Kidney (tissue), 14 donors: ENCODE results near the gene BRIP1. TPM values are rescaled to one million over a fixed set of nuclear protein-coding genes. Genes with fewer than 3 reads are reported as not detected.
"Not testable (repeated sequence)": the region's sequence is repeated elsewhere in the genome, so short reads cannot be mapped to it uniquely, and the experiment has no call there.

Source experiments
- DNase-seq, 5 donors: peaks; one replicate each; pipeline ENCODE4 v3.0.0-alpha.2; 2013 to 2020
- FAIRE-seq: peaks from 2 replicates; lab custom pipeline; 2012; peaks lifted over from hg19 to GRCh38; lab: Jason Lieb, UNC
- H3K27ac ChIP-seq, 2 donors: one replicate each; pipeline ENCODE4 v1.7.0; 2013; ENCODE audit warnings: low read depth in 2 of 2, low read length in 2 of 2, inconsistent platforms in 1 of 2
- H3K27me3 ChIP-seq: one replicate; pipeline ENCODE4 v1.7.1; 2013; ENCODE audit warnings: low read length, inconsistent platforms; ENCODE audit not compliant: control insufficient read depth, insufficient read depth
- H3K36me3 ChIP-seq, 3 donors: one replicate each; pipeline versions ENCODE4 v1.7.0 to v1.7.1; 2013; ENCODE audit warnings: low read length in 3 of 3, control low read depth in 1 of 3, inconsistent platforms in 1 of 3; ENCODE audit not compliant: insufficient read depth in 3 of 3, control insufficient read depth in 2 of 3
- H3K4me1 ChIP-seq, 3 donors: one replicate each; pipeline versions ENCODE4 v1.7.0 to v1.7.1; 2013; ENCODE audit warnings: low read length in 3 of 3, inconsistent platforms in 1 of 3, low read depth in 1 of 3; ENCODE audit not compliant: control insufficient read depth in 2 of 3, insufficient read depth in 2 of 3
- H3K4me3 ChIP-seq, 3 donors: one replicate each; pipeline versions ENCODE4 v1.7.0 to v1.8.1; 2013; ENCODE audit warnings: low read length in 3 of 3, control low read depth in 1 of 3, inconsistent platforms in 1 of 3
- H3K9ac ChIP-seq, 3 donors: one replicate each; pipeline versions ENCODE4 v1.7.0 to v1.7.1; 2013; ENCODE audit warnings: low read length in 3 of 3, control low read depth in 1 of 3, inconsistent platforms in 1 of 3
- H3K9me3 ChIP-seq, 3 donors: one replicate each; pipeline versions ENCODE4 v1.7.0 to v1.7.1; 2013; ENCODE audit warnings: low read length in 3 of 3, control low read depth in 1 of 3, inconsistent platforms in 1 of 3; ENCODE audit not compliant: control insufficient read depth in 2 of 3, insufficient read depth in 1 of 3
- intact Hi-C: fragments of 100-400 bp; cut with DNase I; formaldehyde crosslinking; loops from one replicate; pipeline ENCODE4 v1.11.1; 2022
- polyA plus RNA-seq: library from polyadenylated mRNA; stranded (reverse); fragments of 350-450 nt; fragmentation: Illumina TruSeq; extraction: RNeasy Lipid Tissue Mini Kit (QIAGEN cat#74804); gene quantifications from one replicate; pipeline ENCODE4 v1.2.3, GENCODE V29; 2014; ENCODE audit warnings: low read depth, low replicate concordance; ENCODE audit not compliant: insufficient read depth
- total RNA-seq: library from RNA; stranded (reverse); fragmentation: NEBNext Ultra II Directional; extraction: Animal tissue kit (Norgen Biotek cat#: 25700); gene quantifications from one replicate; pipeline ENCODE4 v1.2.1, GENCODE V29; 2021
- TF ChIP-seq, protein P1 (sequence below): IDR thresholded peaks from 3 replicates; pipeline ENCODE4 v1.5.1; 2012; ENCODE audit warnings: mild to moderate bottlenecking, moderate library complexity, borderline replicate concordance; ENCODE audit not compliant: insufficient read depth; ENCODE audit errors: extremely low read depth
- donor health status: control.
- donor health status: control.
- donor health status: control.
- donor health status: control.
- donor health status: control.
- donor health status: DM: yes; HTN: yes; CAD: no.
- donor health status: Normal renal cell carcinoma (clear cell type).

BRIP1 gene
- total and polyA plus RNA-seq, 2 donors from 2014 or later = 0.54 TPM; not detected in 1

DNA sequence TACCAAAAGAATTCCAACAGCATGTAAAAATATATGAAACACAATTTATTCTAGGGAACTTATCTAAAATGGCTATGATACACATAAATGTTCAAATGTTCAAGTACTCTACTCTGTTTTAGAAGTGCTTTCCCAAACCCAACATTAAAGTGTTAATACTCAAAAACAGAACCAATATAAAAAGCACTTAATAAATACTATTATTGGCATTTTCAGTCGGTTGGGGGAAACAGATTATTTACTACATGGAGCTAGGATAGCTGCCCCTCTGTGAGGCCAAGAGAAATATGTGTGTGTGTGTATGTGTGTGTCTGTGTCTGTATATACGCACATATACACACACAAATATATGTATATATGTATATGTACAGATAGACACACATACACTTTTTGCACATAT is 32.1 kb upstream of the BRIP1 start:
- Histone ChIP-seq H3K27me3 (no peaks in the 10 kb centered on the region), H3K4me1 (no peaks in the 10 kb centered on the region), H3K4me3 (no peak overlapping the region), H3K36me3 (peaks cover 0 to 3% (median 0%) of the 10 kb centered on the region in 3 donors), H3K9me3 (no peaks in the 10 kb centered on the region), H3K9ac (no peak overlapping the region), H3K27ac (no peak overlapping the region)
- TF ChIP-seq, protein P1, sequence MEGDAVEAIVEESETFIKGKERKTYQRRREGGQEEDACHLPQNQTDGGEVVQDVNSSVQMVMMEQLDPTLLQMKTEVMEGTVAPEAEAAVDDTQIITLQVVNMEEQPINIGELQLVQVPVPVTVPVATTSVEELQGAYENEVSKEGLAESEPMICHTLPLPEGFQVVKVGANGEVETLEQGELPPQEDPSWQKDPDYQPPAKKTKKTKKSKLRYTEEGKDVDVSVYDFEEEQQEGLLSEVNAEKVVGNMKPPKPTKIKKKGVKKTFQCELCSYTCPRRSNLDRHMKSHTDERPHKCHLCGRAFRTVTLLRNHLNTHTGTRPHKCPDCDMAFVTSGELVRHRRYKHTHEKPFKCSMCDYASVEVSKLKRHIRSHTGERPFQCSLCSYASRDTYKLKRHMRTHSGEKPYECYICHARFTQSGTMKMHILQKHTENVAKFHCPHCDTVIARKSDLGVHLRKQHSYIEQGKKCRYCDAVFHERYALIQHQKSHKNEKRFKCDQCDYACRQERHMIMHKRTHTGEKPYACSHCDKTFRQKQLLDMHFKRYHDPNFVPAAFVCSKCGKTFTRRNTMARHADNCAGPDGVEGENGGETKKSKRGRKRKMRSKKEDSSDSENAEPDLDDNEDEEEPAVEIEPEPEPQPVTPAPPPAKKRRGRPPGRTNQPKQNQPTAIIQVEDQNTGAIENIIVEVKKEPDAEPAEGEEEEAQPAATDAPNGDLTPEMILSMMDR = no peak
- FAIRE-seq (no peak), DNase-seq (no peak)
- intact Hi-C loops = no loop called here

DNA sequence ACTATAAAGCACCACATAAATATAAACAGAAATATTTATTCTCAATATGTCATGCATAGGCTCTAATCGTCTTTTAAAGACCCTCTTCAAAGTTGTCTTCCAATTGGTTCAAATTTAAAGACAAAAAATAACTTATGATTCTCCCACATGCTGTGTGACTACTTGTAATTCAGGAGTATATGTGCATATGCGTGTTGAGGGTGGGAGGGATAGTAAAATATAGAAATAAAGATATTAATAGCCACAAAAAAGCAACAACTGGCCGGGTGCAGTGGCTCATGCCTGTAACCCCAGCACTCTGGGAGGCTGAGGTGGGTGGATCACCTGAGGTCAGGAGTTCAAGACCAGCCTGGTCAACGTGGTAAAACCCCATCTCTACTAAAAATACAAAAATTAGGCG is 31.0 kb upstream of the BRIP1 start:
- FAIRE-seq, H3K36me3 ChIP-seq, H3K9ac ChIP-seq, H3K4me1 ChIP-seq, H3K4me3 ChIP-seq, intact Hi-C loops, H3K9me3 ChIP-seq, H3K27me3 ChIP-seq, H3K27ac ChIP-seq, DNase-seq: not testable (repeated sequence)

DNA sequence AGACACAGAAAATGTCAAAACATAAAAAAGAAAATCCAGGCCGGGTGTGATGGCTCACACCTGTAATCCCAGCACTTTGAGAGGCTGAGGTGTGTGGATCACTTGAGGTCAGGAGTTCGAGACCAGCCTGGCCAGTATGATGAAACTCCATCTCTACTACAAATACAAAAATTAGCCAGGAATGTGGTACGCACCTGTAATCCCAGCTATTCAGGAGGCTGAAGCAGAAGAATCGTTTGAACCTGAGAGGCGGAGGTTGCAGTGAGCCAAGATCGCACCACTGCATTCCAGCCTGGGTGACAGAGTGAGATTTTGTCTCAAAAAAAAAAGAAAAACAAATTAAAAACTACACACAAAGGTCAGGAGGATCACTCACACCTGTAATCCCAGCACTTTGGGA is 24.4 kb upstream of the BRIP1 start:
- H3K4me1 ChIP-seq, H3K27ac ChIP-seq, H3K4me3 ChIP-seq, H3K9me3 ChIP-seq, intact Hi-C loops, H3K9ac ChIP-seq, H3K27me3 ChIP-seq, H3K36me3 ChIP-seq, FAIRE-seq, DNase-seq: not testable (repeated sequence)

DNA sequence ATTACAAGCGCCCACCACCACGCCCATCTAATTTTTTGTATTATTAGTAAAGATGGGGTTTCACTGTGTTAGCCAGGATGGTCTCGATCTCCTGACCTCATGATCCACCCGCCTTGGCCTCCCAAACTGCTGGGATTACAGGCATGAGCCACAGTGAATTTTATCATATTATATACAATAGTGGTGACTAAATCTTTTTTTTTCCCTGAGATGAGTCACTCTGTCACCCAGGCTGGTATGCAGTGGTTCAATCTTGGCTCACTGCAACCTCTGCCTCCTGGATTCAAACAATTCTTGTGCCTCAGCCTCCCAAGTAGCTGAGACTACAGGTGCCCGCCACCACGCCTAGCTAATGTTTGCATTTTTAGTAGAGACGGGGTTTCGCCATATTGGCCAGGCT is 22.5 kb upstream of the BRIP1 start:
- H3K36me3 ChIP-seq, FAIRE-seq, H3K9me3 ChIP-seq, H3K9ac ChIP-seq, H3K4me3 ChIP-seq, H3K27ac ChIP-seq, DNase-seq, H3K4me1 ChIP-seq, H3K27me3 ChIP-seq, intact Hi-C loops: not testable (repeated sequence)

DNA sequence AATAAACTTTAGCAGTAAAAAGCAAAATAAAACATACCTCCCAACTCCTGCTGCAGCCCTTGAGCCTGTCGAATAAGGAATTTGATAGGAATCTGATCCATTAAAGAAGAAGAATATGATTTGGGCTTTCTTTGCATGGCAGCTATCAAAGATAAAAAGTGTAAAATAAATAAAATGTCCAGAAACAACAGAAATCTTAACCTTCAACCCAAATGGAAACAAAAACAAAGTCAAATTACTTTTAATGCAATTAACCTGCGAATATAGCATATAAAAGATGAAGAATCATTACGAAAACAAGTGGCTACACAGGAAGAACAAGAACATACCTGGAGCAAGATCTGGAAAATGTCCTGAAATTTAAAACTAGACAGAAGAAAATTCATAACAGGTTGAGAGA is 21.5 kb upstream of the BRIP1 start:
- intact Hi-C loops = no loop called here

More for the DNA sequence above, 21.5 kb upstream of the BRIP1 start:
- Histone ChIP-seq H3K9ac (no peak overlapping the region), H3K36me3 (peaks cover 0 to 5% (median 0%) of the 10 kb centered on the region in 3 donors), H3K27ac (no peak overlapping the region), H3K27me3 (no peaks in the 10 kb centered on the region), H3K4me3 (no peak overlapping the region), H3K9me3 (no peaks in the 10 kb centered on the region), H3K4me1 (no peaks in the 10 kb centered on the region)
- TF ChIP-seq, protein P1 = no peak
- FAIRE-seq = no peak
- no peak for DNase-seq
